Coronary artery (tissue), 2 donors: ENCODE data around the gene SULF2.
A peak's percentile ranks its signal among the peaks of the same experiment; 100 is the strongest.

Experiments used
- DNase-seq: peaks from one replicate; pipeline ENCODE4 v3.0.0-alpha.2; 2017; ENCODE audit warnings: low spot score
- H3K27ac ChIP-seq, 2 donors: fragments of 200-600 bp; sonication (generic); one replicate each; pipeline ENCODE4 v1.5.1; 2016 to 2019
- H3K4me3 ChIP-seq: fragments of 200-600 bp; sonication (generic); 2 replicates; pipeline ENCODE4 v1.5.1; 2016; ENCODE audit warnings: mild to moderate bottlenecking, moderate library complexity
- CTCF ChIP-seq: fragments of 200-600 bp; sonication (generic); IDR thresholded peaks from one replicate; pipeline ENCODE4 v1.5.1; 2019; ENCODE audit warnings: antibody characterized with exemption

The SULF2 gene

GRCh38 chr20:47682028-47682783, 103.1 kb downstream of the SULF2 start:
- no peak for DNase-seq
- no peak for TF ChIP-seq CTCF
- peak overlapping the region in 1 of 2 donors; percentile 31 for H3K27ac ChIP-seq
- no peak overlapping the region for H3K4me3 ChIP-seq

DNA sequence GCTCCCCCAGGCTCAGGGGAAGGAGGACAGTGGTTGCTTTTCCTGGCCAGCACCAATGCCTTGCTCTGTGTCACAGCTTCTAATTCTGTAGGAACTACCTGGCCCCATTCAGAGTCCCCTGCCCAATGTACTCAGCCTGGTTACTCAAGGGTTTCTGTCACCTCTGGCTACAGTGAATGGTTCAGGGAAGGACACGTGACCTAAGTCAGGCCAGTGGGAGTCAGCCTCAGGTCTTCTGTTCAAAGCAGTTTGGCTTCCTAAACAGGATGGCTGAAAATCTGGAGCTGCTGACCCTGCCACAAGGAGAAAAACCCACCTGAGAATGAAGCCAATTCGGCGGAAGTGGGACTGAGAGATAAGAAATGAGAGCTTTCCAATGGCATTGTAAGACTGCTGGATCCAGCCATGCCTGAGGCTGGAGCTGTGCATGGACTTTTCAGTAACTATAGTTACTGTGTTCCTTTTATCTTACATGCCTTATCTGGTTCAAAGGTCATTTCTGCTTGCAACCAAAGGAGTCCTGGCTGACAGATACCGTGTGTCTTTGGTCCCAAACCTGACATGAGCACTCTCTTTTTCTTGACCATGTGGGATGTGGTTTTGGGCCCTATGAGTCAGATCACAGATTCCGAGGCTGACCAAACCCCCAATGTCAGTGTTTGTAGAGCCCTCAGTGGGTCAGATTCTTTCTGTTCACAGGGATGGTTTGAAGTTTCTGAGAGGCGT, 104.3 kb downstream of the SULF2 start:
- H3K4me3 ChIP-seq, result no peak overlapping the region
- no peak for TF ChIP-seq CTCF
- DNase-seq, result no peak
- H3K27ac ChIP-seq, result no peak overlapping the region

DNA sequence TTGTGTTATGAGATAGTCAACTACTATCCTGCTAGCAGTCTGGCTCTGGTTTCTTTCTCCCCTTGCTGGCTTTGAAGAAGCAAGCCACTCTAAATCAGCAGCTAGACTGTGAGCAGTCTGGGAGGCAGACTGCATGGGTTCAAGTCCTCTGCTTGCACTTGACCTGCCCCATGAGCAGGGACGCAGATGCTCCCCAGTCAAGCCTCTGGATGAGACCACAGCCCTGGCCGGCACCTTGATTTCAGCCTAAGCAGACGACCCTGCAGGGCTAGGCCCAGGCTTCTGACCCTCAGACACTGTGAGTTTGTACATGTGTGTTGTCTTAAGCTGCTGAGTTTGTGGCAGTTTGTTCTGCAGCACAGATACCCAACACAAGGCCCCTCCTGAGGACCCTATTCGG, 105.8 kb downstream of the SULF2 start:
- DNase-seq, result no peak
- no peak for TF ChIP-seq CTCF
- H3K4me3 ChIP-seq, result no peak overlapping the region
- no peak overlapping the region for H3K27ac ChIP-seq

GRCh38 chr20:47678536-47678935, 106.7 kb downstream of the SULF2 start:
- no peak overlapping the region for H3K27ac ChIP-seq
- no peak for DNase-seq
- no peak for TF ChIP-seq CTCF
- no peak overlapping the region for H3K4me3 ChIP-seq

GRCh38 chr20:47677635-47678453, 107.4 kb downstream of the SULF2 start:
- DNase-seq, result no peak
- Histone ChIP-seq H3K4me3 (no peak overlapping the region), H3K27ac (no peak overlapping the region)
- peak; percentile 59 for TF ChIP-seq CTCF

DNA sequence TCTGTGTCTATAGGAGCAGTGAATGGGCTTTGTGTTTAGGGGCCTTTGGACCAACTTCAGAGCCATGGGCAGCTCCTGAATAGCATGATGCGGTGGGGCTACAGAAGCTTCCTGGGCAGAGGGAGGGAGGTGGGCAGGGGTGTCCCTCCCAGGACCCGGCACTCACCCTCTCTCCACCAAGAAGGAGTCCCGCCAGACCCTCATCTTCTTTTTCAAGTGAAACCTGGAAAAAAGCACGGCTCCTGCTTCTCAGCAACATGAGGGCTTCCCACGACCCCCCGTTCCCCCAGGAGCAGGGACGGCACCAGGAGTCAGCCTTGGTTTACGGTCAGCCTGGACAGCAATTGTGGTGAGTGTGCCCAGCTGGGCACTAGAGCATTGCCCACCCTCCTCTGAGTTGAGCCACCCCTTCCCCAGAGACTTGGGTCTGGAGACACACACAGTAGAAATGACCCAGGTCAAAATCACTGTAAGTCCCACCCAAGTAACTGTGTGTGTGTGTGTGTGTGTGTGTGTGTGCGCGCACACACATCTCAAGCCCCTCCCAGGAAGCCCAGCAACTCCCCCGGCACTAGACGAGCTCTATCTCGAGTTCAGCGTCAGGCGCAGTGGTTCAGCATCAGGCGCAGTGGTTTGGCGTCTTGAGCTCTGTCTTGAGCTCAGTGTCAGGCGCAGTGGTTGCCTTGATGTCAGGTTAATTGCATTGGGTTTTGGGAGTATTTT, 108.2 kb downstream of the SULF2 start:
- no peak for TF ChIP-seq CTCF
- Histone ChIP-seq H3K4me3 (no peak overlapping the region), H3K27ac (no peak overlapping the region)
- DNase-seq, result no peak
